ENCODE measurements around the gene MOB1A.

DNA sequence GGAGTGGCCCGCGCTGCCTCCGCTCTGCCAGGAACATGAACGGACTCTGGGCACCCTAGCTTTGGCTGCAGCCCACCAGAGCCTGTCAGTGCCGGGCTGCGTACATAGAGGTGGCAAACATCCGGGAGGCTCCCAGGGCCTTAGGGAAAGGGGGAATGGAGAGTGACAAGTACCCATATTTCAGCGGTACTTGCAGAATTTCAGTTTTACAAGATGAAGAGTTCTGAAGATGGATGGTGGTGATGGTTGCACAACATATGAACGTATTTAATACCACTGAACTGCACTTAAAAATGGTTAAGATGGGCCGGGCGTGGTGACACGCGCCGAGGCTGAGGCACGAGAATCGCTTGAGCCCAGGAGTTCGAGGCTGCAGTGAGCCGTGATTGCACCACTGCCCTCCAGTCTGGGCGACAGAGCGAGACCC is 20.6 kb upstream of the MOB1A start:
- TF ChIP-seq POLR2A (IDR thresholded peaks at IDR 0.05) (no peak), EP300 (IDR thresholded peaks at IDR 0.05) (no peak), POLR2AphosphoS5 (IDR thresholded peaks at IDR 0.05) (peak in 1 of 2 donors; percentile 14)
- TF ChIP-seq, protein P1, sequence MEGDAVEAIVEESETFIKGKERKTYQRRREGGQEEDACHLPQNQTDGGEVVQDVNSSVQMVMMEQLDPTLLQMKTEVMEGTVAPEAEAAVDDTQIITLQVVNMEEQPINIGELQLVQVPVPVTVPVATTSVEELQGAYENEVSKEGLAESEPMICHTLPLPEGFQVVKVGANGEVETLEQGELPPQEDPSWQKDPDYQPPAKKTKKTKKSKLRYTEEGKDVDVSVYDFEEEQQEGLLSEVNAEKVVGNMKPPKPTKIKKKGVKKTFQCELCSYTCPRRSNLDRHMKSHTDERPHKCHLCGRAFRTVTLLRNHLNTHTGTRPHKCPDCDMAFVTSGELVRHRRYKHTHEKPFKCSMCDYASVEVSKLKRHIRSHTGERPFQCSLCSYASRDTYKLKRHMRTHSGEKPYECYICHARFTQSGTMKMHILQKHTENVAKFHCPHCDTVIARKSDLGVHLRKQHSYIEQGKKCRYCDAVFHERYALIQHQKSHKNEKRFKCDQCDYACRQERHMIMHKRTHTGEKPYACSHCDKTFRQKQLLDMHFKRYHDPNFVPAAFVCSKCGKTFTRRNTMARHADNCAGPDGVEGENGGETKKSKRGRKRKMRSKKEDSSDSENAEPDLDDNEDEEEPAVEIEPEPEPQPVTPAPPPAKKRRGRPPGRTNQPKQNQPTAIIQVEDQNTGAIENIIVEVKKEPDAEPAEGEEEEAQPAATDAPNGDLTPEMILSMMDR (IDR thresholded peaks at IDR 0.05): no peak

Measured in upper lobe of left lung (tissue), 4 donors.